PC-3 (cell line): ENCODE data around the gene LGALS4. TPM values are rescaled to one million over a fixed set of nuclear protein-coding genes. Genes with fewer than 3 reads are reported as not detected.

Source experiments
- ATAC-seq: fragments of 200-7000 bp; cut with Tn5 transposase; 2 replicates; pipeline ENCODE4 v1.9.1; 2020; ENCODE audit warnings: mild to moderate bottlenecking, moderate library complexity
- BruUV-seq: library from RNA; stranded (reverse); fragments of 400-500 nt; replicated peaks from 2 replicates; lab custom pipeline; 2021; lab: Mats Ljungman, UMichigan
- CTCF ChIA-PET: fragments of 300-600 bp; sonication (Branson Sonifier 250); formaldehyde crosslinking; loops from one replicate; lab custom pipeline; 2022; ENCODE audit warnings: antibody characterized with exemption; lab: Charles Lee
- POLR2A ChIA-PET: fragments of 300-600 bp; sonication (Branson Sonifier 250); formaldehyde crosslinking; loops from one replicate; lab custom pipeline; 2022; ENCODE audit warnings: antibody characterized with exemption; ENCODE audit not compliant: unreplicated experiment; lab: Charles Lee
- DNase-seq: peaks from one replicate; pipeline ENCODE4 v3.0.0-alpha.2; 2015
- H2AFZ ChIP-seq: fragments of 300-600 bp; sonication (generic); 2 replicates; pipeline ENCODE4 v1.6.0; 2016; ENCODE audit warnings: antibody characterized with exemption, low read length
- H3F3A ChIP-seq: fragments of 300-600 bp; sonication (generic); one replicate; pipeline ENCODE4 v1.6.0; 2017; ENCODE audit warnings: antibody characterized with exemption, low read length, control low read depth, mild to moderate bottlenecking; ENCODE audit not compliant: unreplicated experiment
- H3K27ac ChIP-seq: fragments of 300-600 bp; sonication (generic); 2 replicates; pipeline ENCODE4 v1.5.1; 2016; ENCODE audit warnings: mild to moderate bottlenecking, low read length
- H3K27me3 ChIP-seq: fragments of 300-600 bp; sonication (generic); 2 replicates; pipeline ENCODE4 v1.6.1; 2016; ENCODE audit warnings: low read length, mixed read lengths
- H3K36me3 ChIP-seq: fragments of 300-600 bp; sonication (generic); 2 replicates; pipeline ENCODE4 v1.6.1; 2016; ENCODE audit warnings: low read depth, mixed run types, low read length, mixed read lengths
- H3K4me1 ChIP-seq: fragments of 300-600 bp; sonication (generic); 2 replicates; pipeline ENCODE4 v1.5.1; 2016; ENCODE audit warnings: low read length; ENCODE audit not compliant: insufficient read depth
- H3K4me2 ChIP-seq: fragments of 300-600 bp; sonication (generic); 2 replicates; pipeline ENCODE4 v1.6.0; 2016; ENCODE audit warnings: low read length
- H3K4me3 ChIP-seq: fragments of 300-600 bp; sonication (generic); 2 replicates; pipeline ENCODE4 v1.5.1; 2016; ENCODE audit warnings: mild to moderate bottlenecking, low read length, mixed read lengths
- H3K79me2 ChIP-seq: fragments of 300-600 bp; sonication (generic); 2 replicates; pipeline ENCODE4 v1.6.1; 2017; ENCODE audit warnings: low read length, mixed read lengths
- H3K9ac ChIP-seq: fragments of 300-600 bp; sonication (generic); 2 replicates; pipeline ENCODE4 v1.6.0; 2016; ENCODE audit warnings: mild to moderate bottlenecking, low read length
- H3K9me2 ChIP-seq: fragments of 300-600 bp; sonication (generic); replicated peaks from 2 replicates; pipeline ENCODE4 v1.6.1; 2016; ENCODE audit warnings: mixed run types, low read length, mixed read lengths
- H3K9me3 ChIP-seq: fragments of 300-600 bp; sonication (generic); 2 replicates; pipeline ENCODE4 v1.6.1; 2016; ENCODE audit warnings: low read length, mixed read lengths
- H4K20me1 ChIP-seq: fragments of 300-600 bp; sonication (generic); 2 replicates; pipeline ENCODE4 v1.6.1; 2016; ENCODE audit warnings: low read length, mixed read lengths
- EZH2 ChIP-seq: fragments of 300-600 bp; sonication (generic); IDR thresholded peaks from one replicate; pipeline ENCODE4 v1.6.1; 2017; ENCODE audit warnings: antibody characterized with exemption, mild to moderate bottlenecking, low read length; ENCODE audit not compliant: unreplicated experiment
- EZH2phosphoT487 ChIP-seq: fragments of 300-600 bp; sonication (generic); IDR thresholded peaks from 2 replicates; pipeline ENCODE4 v1.6.1; 2018; ENCODE audit warnings: mild to moderate bottlenecking, antibody characterized with exemption, low read length, borderline replicate concordance
- intact Hi-C: fragments of 100-400 bp; cut with micrococcal nuclease; formaldehyde crosslinking; loops from 2 replicates; pipeline ENCODE4 v1.9.0; 2023
- total RNA-seq: library from RNA; depleted of rRNA; stranded (reverse); fragments of >200 nt; gene quantifications from 2 replicates; pipeline ENCODE4 v1.2.3, GENCODE V29; 2014
- TF ChIP-seq, protein P1 (sequence below): fragments of 300-600 bp; sonication (generic); conservative IDR thresholded peaks from 2 replicates; pipeline ENCODE4 v1.5.1; 2017; ENCODE audit warnings: antibody characterized with exemption, low read depth, mild to moderate bottlenecking, low read length

LGALS4 gene
- total RNA-seq, 1 experiment from 2014 or later: 0.51 TPM

DNA sequence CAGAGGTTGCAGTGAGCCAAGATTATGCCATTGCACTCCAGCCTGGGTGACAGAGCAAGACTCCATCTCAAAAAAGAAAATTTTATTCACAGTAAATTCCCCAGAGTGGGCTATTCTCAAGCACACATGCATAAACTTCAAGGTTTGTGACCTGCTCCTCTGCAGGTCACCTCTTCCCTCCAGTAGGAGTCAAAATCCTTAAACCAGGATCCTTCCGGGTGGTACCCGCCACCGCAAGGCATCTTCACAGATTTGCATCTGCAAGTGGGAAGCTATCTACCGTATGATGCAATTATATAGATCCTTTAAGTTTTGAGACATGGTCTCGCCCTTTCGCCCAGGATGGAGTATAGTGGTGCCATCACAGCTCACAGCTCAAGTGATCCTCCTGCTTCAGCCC, 21.8 kb upstream of the LGALS4 start:
- DNase-seq: no peak
- Histone ChIP-seq H3K4me1 (peaks cover 75% of the 10 kb centered on the region), H3K4me2 (no peak overlapping the region), H2AFZ (no peak overlapping the region), H3K79me2 (peaks cover 9% of the 10 kb centered on the region; the same call in 1 of the 2 replicates), H3K9me2 (no peaks in the 10 kb centered on the region), H4K20me1 (no peaks in the 10 kb centered on the region), H3F3A (peaks cover 6% of the 10 kb centered on the region), H3K9ac (no peak overlapping the region), H3K27ac (peak overlapping the region; percentile 99), H3K9me3 (no peaks in the 10 kb centered on the region), H3K36me3 (peaks cover 27% of the 10 kb centered on the region), H3K4me3 (no peak overlapping the region), H3K27me3 (no peaks in the 10 kb centered on the region)
- CTCF ChIA-PET: no interaction called here
- BruUV-seq: no TSS peak
- TF ChIP-seq, protein P1, sequence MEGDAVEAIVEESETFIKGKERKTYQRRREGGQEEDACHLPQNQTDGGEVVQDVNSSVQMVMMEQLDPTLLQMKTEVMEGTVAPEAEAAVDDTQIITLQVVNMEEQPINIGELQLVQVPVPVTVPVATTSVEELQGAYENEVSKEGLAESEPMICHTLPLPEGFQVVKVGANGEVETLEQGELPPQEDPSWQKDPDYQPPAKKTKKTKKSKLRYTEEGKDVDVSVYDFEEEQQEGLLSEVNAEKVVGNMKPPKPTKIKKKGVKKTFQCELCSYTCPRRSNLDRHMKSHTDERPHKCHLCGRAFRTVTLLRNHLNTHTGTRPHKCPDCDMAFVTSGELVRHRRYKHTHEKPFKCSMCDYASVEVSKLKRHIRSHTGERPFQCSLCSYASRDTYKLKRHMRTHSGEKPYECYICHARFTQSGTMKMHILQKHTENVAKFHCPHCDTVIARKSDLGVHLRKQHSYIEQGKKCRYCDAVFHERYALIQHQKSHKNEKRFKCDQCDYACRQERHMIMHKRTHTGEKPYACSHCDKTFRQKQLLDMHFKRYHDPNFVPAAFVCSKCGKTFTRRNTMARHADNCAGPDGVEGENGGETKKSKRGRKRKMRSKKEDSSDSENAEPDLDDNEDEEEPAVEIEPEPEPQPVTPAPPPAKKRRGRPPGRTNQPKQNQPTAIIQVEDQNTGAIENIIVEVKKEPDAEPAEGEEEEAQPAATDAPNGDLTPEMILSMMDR: no peak
- TF ChIP-seq EZH2phosphoT487 (no peak), EZH2 (no peak)
- POLR2A ChIA-PET: no interaction called here
- intact Hi-C loops: loop anchor here (5.0 kb wide), 1 partner anchor 37 kb away; no protein-coding TSS in a partner anchor
- no peak for ATAC-seq

- no TSS peak for BruUV-seq
Observed at GRCh38 chr19:38834104-38834490, 21.4 kb upstream of the LGALS4 start.

DNA sequence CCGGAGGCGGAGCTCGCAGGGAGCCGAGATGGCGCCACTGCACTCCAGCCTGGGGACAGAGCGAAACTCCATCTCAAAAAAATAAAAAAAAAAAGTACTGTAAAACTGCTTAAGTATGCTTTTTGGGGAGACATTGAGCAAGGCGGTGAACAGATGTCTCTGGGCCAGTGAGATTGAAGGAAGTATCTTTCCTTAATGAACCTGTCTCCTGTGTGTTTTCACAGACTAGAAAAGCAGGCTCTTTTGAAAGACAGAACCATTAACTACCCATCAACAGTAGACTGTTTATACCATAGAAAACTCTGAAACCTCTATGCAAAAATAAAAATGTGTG, 20.3 kb upstream of the LGALS4 start:
- Histone ChIP-seq H3K27me3 (no peaks in the 10 kb centered on the region), H4K20me1 (no peaks in the 10 kb centered on the region), H3K9me2 (no peaks in the 10 kb centered on the region), H3K27ac (no peak overlapping the region), H3K4me1 (peaks cover 60% of the 10 kb centered on the region), H3K36me3 (peaks cover 18% of the 10 kb centered on the region), H2AFZ (no peak overlapping the region), H3K4me2 (no peak overlapping the region), H3K79me2 (peaks cover 9% of the 10 kb centered on the region; the same call in 1 of the 2 replicates), H3F3A (no peaks in the 10 kb centered on the region), H3K9ac (no peak overlapping the region), H3K9me3 (no peaks in the 10 kb centered on the region), H3K4me3 (no peak overlapping the region)
- DNase-seq (no peak), ATAC-seq (no peak)
- intact Hi-C loops: loop anchor here (5.0 kb wide), 1 partner anchor 36 kb away; no protein-coding TSS in a partner anchor
- no TSS peak for BruUV-seq
- POLR2A ChIA-PET: interaction anchor here (0.6 kb wide), 1 partner anchor 16 kb away, joined by 10 read pairs; no protein-coding TSS in a partner anchor
- CTCF ChIA-PET: no interaction called here
- TF ChIP-seq, protein P1: no peak
- TF ChIP-seq EZH2phosphoT487 (no peak), EZH2 (no peak)

More at GRCh38 chr19:38834104-38834490, 21.4 kb upstream of the LGALS4 start:
- Histone ChIP-seq H3K36me3 (peaks cover 22% of the 10 kb centered on the region), H3K9me2 (no peaks in the 10 kb centered on the region), H3K27ac (peak overlapping the region; percentile 99), H2AFZ (no peak overlapping the region), H3K4me2 (no peak overlapping the region), H3F3A (peaks cover 4% of the 10 kb centered on the region), H3K27me3 (no peaks in the 10 kb centered on the region), H3K9ac (no peak overlapping the region), H3K4me3 (no peak overlapping the region), H4K20me1 (no peaks in the 10 kb centered on the region), H3K79me2 (peaks cover 9% of the 10 kb centered on the region; the same call in 1 of the 2 replicates), H3K4me1 (peaks cover 70% of the 10 kb centered on the region), H3K9me3 (no peaks in the 10 kb centered on the region)
- no peak for TF ChIP-seq EZH2phosphoT487
- TF ChIP-seq, protein P1: no peak
- TF ChIP-seq EZH2: no peak
- no peak for ATAC-seq
- POLR2A ChIA-PET: no interaction called here
- no peak for DNase-seq
- intact Hi-C loops: loop anchor here (5.0 kb wide), 1 partner anchor 37 kb away; no protein-coding TSS in a partner anchor
- CTCF ChIA-PET: no interaction called here
